Smooth muscle cell (in vitro differentiated cells): ENCODE results near the gene EPHB3. TPM values are rescaled to one million over a fixed set of nuclear protein-coding genes. Genes with fewer than 3 reads are reported as not detected.

ENCODE experiments used
- DNase-seq: peaks from one replicate; lab custom pipeline; 2025; ENCODE audit not compliant: unreplicated experiment; lab: John Stamatoyannopoulos, UW
- H2AFZ ChIP-seq: fragments of 200-600 bp; sonication (generic); 2 replicates; pipeline ENCODE4 v1.6.0; 2016; ENCODE audit warnings: antibody characterized with exemption, low read depth, mild to moderate bottlenecking
- H3F3A ChIP-seq: fragments of 200-600 bp; sonication (generic); 2 replicates; pipeline ENCODE4 v1.6.0; 2017; ENCODE audit warnings: antibody characterized with exemption, low read depth
- H3K27ac ChIP-seq: fragments of 200-600 bp; sonication (generic); 2 replicates; pipeline ENCODE4 v1.5.1; 2016; ENCODE audit warnings: low read depth, mild to moderate bottlenecking
- H3K27me3 ChIP-seq: fragments of 200-600 bp; sonication (generic); 2 replicates; pipeline ENCODE4 v1.6.1; 2016; ENCODE audit warnings: low read depth, mild to moderate bottlenecking
- H3K36me3 ChIP-seq: fragments of 200-600 bp; sonication (generic); 2 replicates; pipeline ENCODE4 v1.5.1; 2016; ENCODE audit warnings: low read depth
- H3K4me1 ChIP-seq: fragments of 200-600 bp; sonication (generic); 2 replicates; pipeline ENCODE4 v1.5.1; 2016; ENCODE audit warnings: low read depth
- H3K4me2 ChIP-seq: fragments of 200-600 bp; sonication (generic); 2 replicates; pipeline ENCODE4 v1.6.0; 2016; ENCODE audit warnings: mild to moderate bottlenecking
- H3K4me3 ChIP-seq: fragments of 200-600 bp; sonication (generic); 2 replicates; pipeline ENCODE4 v1.5.1; 2016; ENCODE audit warnings: mild to moderate bottlenecking
- H3K79me2 ChIP-seq: fragments of 200-600 bp; sonication (generic); 2 replicates; pipeline ENCODE4 v1.6.0; 2016; ENCODE audit warnings: low read depth, mild to moderate bottlenecking
- H3K9ac ChIP-seq: fragments of 200-600 bp; sonication (generic); 2 replicates; pipeline ENCODE4 v1.6.0; 2016; ENCODE audit warnings: low read depth
- H3K9me3 ChIP-seq: fragments of 200-600 bp; sonication (generic); replicated peaks from 2 replicates; pipeline ENCODE4 v1.5.1; 2016; ENCODE audit warnings: low read depth
- H4K20me1 ChIP-seq: fragments of 200-600 bp; sonication (generic); 2 replicates; pipeline ENCODE4 v1.6.0; 2016; ENCODE audit warnings: low read depth
- CTCF ChIP-seq: fragments of 200-600 bp; sonication (generic); IDR thresholded peaks from 2 replicates; pipeline ENCODE4 v1.5.1; 2017; ENCODE audit warnings: borderline replicate concordance, mild to moderate bottlenecking, antibody characterized with exemption; ENCODE audit not compliant: insufficient read depth, poor library complexity, severe bottlenecking
- WGBS: methylation state at CpG from one replicate; pipeline ENCODE4 v1.1.7; 2016; ENCODE audit warnings: low lambda C conversion rate; 5-methylcytosine and 5-hydroxymethylcytosine counted together
- polyA plus RNA-seq: library from polyadenylated mRNA; unstranded; fragments of >200 nt; fragmentation: Nextera tagmentation; extraction: Ambion mirVana; gene quantifications from 2 replicates; pipeline ENCODE4 v1.2.1, GENCODE V29; 2016
- total RNA-seq: library from RNA; depleted of rRNA; stranded (reverse); fragments of >200 nt; gene quantifications from 2 replicates; pipeline ENCODE4 v1.2.3, GENCODE V29; 2014

Gene EPHB3
- total and polyA plus RNA-seq, 2 experiments from 2014 or later = 11.1 to 23.1 TPM

GRCh38 chr3:184525337-184526087 lies 36.1 kb upstream of the EPHB3 start:
- Histone ChIP-seq H3K4me3 (peak overlapping the region; percentile 70), H3K9me3 (no peaks in the 10 kb centered on the region), H3K27me3 (peaks cover 41% of the 10 kb centered on the region), H3K79me2 (no peaks in the 10 kb centered on the region), H3K4me2 (peak overlapping the region; percentile 98), H4K20me1 (no peaks in the 10 kb centered on the region), H3K9ac (peak overlapping the region; percentile 56), H3K36me3 (no peaks in the 10 kb centered on the region), H3K4me1 (peaks cover 11% of the 10 kb centered on the region), H3K27ac (no peak overlapping the region), H2AFZ (peak overlapping the region; percentile 94), H3F3A (peaks cover 4% of the 10 kb centered on the region)
- WGBS = 1% methylated on average over 46 of the region's 60 CpGs
- no peak for DNase-seq
- no peak for TF ChIP-seq CTCF

DNA sequence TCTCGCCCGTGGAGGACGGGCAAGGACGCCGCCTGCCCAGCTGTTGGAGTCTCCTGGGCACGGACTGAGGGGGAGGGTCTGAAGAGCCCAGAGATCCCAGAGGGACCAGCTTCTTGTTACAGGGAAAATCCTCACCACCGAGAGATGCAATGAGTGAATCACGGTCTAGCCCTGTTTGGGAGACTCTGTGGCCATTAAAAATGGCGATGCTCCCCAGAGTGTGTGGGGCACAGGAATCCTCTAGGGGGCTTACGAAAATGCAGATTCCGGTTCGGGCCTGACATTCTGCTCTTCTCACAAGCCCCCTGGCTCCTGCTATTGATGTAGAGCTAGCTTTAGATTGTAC lies 35.5 kb upstream of the EPHB3 start:
- H3K4me3 ChIP-seq = peak overlapping the region; percentile 70
- WGBS = 6% methylated on average over 12 of the region's 12 CpGs

GRCh38 chr3:184531626-184532280 lies 29.8 kb upstream of the EPHB3 start:
- Histone ChIP-seq H3K4me2 (no peak overlapping the region), H3K36me3 (no peaks in the 10 kb centered on the region), H3K4me1 (no peaks in the 10 kb centered on the region), H3K27ac (no peak overlapping the region), H3K27me3 (peaks cover 19% of the 10 kb centered on the region), H4K20me1 (no peaks in the 10 kb centered on the region), H3K9ac (no peak overlapping the region), H3F3A (no peaks in the 10 kb centered on the region), H2AFZ (no peak overlapping the region), H3K79me2 (no peaks in the 10 kb centered on the region), H3K4me3 (no peak overlapping the region), H3K9me3 (no peaks in the 10 kb centered on the region)
- DNase-seq = no peak
- 59% methylated on average over 8 of the region's 8 CpGs for WGBS
- no peak for TF ChIP-seq CTCF

More for the DNA sequence above, 35.5 kb upstream of the EPHB3 start:
- Histone ChIP-seq H3K9me3 (no peaks in the 10 kb centered on the region), H3K9ac (no peak overlapping the region), H3K27ac (no peak overlapping the region), H3K27me3 (peaks cover 41% of the 10 kb centered on the region), H3K79me2 (no peaks in the 10 kb centered on the region), H3K36me3 (no peaks in the 10 kb centered on the region), H3F3A (peaks cover 4% of the 10 kb centered on the region), H4K20me1 (no peaks in the 10 kb centered on the region), H3K4me1 (peaks cover 11% of the 10 kb centered on the region), H2AFZ (peak overlapping the region; percentile 94), H3K4me2 (peak overlapping the region; percentile 98)
- no peak for DNase-seq
- peak; percentile 11 for TF ChIP-seq CTCF
